ENCODE results near the gene RPL36. TPM values are rescaled to one million over a fixed set of nuclear protein-coding genes. Genes with fewer than 3 reads are reported as not detected.
"Not testable (repeated sequence)": the region's sequence is repeated elsewhere in the genome, so short reads cannot be mapped to it uniquely, and the experiment has no call there.

The RPL36 gene
- polyA plus RNA-seq, 3 donors = 635 to 979 (median 767) TPM

DNA sequence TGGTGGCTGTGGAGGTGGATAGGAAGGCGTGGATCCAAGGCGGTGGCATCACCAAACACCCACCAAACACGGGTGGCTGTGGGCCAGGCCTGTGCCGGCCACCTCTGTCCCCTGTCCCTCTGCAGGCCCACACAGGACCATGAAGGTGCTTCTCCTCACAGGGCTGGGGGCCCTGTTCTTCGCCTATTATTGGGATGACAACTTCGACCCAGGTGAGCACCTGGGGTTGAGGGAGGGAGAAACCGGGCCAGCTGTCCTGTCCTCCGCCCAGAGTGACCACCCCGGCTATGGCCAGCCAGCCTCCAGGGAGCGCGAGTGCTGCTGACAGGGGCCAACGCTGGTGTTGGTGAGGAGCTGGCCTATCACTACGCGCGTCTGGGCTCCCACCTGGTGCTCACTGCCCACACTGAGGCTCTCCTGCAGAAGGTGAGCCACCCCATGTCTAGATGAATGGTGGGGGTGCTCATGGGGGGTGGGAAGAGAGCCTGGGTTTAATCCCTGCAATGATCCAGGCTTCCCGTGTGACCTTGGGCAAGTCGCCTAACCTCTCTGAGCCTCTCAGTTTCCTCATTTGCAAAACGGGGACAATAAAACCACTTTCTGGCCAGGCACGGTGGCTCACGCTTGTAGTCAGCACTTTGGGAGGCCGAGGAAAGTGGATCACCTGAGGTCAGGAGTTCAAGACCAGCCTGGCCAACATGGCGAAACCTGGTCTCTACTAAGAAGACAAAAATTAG is 5.2 kb upstream of the RPL36 start:
- DNase-seq = no peak

DNA sequence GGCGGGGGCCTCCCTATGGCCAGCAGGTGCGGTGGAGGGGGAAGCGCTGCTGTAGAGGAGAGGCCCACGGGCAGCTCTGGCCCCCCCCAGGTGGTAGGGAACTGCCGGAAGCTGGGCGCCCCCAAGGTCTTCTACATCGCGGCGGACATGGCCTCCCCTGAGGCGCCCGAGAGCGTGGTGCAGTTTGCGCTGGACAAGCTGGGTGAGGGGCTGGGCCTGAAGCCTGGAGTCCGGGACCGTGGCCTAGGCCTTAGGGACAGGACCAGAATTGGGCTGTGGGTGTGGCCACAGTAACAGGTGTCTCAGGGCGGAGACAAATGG is 3.8 kb upstream of the RPL36 start:
- no peak for DNase-seq

DNA sequence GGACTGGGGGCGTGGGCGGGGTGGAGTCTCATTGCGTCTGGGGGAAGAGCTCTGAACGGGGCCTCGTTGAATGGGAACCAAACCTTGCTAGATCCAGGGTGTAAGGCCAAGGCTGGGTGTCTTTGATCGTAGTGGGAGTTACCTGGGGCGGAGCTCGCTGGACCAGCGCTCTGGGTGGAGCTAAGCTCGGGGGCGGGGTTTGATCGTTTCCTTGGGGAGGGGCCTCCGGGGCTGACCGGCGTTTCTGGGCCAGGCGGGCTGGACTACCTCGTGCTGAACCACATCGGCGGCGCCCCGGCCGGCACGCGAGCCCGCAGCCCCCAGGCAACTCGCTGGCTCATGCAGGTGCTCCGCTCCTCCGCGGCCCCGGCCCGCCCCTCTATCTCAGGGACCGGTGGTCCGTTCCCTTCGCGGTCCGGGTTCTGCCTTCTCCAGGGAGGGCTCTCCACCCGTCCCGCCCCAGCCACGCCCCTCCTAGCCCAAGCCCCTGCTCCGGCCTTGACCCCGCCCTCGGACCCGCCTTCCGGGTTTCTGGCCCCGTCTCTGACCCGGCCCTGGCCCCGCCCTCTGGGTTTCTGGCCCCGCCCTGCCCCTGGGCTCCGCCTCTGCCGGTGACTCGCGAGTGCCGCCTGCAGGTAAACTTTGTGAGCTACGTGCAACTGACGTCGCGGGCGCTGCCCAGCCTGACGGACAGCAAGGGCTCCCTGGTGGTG is 3.3 kb upstream of the RPL36 start:
- peak; percentile 91 for DNase-seq

DNA sequence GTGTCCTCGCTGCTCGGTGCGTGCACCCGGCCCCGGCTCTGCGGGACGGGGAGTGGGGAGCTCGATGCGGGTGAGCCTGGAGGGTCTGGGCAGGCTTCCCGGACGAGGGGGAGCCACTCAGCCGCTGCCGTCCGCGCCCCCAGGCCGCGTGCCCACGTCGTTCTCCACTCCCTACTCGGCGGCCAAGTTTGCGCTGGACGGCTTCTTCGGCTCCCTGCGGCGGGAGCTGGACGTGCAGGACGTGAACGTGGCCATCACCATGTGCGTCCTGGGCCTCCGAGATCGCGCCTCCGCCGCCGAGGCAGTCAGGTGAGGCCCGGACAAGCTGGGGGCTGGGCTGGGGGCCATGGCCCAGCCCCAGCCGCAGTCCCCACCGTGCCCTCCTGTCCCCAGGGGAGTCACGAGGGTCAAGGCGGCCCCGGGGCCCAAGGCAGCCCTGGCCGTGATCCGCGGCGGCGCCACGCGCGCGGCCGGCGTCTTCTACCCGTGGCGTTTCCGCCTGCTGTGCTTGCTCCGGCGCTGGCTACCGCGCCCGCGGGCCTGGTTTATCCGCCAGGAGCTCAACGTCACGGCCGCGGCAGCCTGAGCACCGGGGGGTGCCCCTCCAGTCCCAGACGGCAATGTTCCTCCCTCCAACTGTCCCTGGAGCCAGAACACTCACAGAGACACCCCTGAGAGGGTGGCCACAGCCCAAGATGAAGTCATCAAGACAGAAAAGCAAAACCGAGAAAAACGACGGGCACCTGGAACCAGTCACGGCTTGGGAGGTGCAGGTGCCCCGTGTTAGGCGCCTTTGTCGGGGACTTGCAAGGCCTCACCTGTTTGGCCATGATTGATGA is 2.5 kb upstream of the RPL36 start:
- DNase-seq = no peak

DNA sequence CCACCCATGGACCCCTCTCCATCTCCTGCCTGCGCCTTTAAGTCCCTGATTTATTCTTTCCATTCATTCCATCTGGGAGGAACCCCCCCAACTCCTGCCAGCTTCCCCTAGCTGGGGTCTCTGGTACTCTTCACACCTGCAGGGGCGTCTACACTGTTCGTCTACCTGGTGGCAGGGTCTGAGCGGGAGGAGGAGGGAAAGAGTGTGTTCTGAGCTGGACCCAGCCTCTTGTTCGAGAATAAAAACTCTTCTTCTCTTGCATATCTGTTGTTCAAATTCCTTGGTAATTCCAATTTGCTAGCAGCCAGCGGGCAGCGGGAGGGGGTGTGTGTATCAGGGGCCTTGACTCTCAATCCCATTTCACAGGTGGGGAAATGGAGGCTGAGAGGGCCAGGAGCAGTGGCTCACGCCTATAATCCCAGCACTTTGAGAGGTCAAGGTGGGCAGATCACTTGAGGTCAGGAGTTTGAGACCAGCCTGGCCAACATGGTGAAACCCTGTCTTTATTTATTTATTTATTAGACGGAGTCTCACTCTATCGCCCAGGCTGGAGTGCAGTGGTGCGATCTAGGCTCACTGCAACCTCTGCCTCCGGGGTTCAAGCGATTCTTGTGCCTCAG is 1.7 kb upstream of the RPL36 start:
- DNase-seq = not testable (repeated sequence)

DNA sequence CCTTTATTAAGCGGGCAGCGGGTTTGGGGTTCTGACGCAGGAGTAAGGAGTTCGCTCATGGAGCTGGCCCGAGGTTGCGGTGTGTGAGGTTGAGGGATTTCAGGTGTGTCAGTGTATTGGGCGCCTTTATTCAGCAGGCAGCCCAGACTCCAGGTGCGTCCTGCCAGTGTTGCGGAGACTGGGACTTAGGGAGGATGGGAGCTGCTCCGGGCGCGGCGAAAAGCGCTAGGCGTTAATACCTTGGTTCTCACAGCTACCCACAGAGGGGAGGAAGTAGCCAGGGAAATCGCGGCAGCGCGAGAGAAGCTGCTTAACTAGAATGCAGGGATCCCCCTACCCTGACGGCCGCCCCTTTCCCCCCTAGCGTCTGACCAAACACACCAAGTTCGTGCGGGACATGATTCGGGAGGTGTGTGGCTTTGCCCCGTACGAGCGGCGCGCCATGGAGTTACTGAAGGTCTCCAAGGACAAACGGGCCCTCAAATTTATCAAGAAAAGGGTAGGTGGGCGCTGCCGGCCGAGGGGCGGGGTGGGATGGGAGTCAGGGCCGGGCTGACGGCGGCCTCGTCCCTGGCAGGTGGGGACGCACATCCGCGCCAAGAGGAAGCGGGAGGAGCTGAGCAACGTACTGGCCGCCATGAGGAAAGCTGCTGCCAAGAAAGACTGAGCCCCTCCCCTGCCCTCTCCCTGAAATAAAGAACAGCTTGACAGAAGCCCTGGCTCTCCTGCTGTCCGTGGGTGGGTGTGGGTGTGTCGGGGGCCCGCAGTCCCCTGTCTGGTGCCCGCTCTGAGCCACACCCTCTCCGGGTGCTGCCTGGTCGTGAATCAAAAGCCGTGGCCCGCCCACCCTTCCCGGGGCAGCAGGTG is 1.1 kb downstream of the RPL36 start:
- DNase-seq = no peak

DNA sequence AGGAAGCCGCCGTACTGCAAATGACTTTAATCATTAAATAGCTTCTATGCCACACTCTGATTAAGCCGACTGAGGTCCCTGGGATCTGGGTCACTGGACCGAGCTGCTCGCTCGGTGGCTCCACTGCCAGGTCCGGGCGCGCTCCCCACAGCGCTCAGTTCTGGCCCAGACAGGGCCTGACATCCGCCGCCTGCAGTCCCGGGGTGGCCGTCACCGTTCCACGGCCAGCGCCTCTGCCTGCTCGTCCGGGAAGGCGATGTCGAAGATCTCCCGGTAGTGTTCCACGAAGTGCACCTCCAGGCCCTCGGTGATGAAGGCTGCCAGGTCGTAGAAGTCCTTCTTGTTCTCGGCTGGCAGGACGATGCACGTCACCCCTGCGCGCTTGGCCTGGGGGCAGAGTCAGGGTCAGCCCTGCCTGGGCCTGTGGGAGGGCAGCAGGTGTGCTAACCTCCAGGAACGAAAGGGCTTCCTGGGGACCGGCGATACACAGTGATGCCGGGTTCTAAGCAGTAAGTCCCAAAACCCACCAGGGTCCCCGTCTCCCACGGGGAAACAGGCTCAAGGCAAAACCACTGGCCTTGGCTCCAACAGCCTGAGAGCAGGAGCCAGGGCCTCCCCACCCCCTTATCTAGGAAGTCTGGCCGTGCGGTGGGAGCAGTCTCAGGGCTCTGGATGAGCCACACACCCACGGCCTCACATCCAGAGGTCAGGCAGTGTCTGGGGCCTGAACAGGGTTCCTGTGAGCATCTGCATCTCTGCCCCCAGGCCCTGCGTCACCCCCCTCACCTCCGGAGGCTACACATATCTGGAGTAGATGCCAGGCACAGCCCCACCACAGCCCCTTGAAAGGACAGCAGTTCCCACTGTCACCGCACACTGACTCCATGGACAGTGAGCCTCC is 2.0 kb downstream of the RPL36 start:
- peak; percentile 12 for DNase-seq

DNA sequence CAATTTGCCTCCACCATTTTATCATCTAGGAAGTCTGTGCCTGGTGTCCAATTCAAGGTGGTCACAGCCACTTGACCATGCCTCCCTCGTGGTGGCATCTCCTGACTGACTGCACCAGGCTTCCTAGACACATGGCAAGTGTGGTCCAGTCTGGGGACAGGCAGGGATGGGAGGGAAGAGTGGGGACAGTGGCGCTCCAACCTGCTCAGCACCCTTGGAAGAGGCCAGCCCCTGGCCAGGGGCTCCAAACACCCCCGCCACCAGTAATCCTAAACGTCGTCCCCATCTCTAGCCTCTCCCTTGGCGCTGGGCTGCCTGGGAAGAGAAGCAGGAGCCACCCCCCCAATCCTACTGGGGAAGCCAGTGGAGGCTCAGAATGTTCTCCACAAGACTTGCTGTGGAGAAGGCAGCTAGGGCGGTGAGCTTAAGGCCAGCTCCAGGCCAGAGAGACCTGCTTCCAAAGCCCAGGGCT is 2.7 kb downstream of the RPL36 start:
- no peak for DNase-seq

DNA sequence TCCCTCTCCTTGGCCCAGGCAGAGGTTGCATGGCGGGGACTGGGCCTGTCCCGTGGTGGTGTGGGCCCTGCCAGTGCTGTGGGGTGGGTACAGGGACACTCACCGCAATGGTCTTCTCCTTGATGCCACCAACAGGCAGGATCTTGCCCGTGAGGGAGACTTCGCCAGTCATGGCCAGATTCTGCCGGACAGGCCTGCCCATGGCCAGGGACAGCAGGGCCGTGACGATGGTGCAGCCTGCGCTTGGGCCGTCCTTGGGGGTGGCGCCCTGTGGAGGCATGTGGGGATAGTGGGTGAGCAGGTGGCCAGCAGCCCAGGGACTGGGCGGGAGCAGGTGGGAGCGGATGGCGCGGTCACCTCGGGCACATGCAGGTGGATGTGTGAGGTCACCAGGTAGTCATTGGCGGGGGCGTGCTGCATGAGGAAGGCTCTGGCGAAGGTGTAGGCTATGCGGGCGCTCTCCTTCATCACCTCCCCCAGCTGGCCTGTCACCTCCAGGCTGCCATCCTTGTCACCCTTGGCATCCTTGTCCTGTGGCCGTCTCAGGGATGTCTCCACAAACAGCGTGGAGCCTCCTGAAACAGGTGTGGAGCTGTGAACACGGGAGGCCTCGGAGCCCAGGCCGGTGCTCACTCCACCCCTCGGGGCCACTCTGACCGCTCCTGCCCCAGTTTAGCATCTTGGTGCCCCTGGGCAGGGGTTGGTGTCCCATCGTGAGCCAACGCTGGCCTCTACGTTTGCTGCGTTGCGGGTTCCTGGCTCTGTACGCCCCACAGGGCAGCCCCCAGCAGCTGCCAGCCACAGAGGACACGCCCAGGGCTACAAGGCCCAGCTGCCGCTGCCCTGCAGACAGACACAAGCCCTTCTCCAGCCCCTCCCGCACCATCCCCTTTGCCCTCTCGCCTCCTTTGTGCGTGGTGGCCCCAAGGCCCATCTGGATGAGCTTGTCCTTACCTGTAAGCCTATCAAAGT is 3.4 kb downstream of the RPL36 start:
- no peak for DNase-seq

DNA sequence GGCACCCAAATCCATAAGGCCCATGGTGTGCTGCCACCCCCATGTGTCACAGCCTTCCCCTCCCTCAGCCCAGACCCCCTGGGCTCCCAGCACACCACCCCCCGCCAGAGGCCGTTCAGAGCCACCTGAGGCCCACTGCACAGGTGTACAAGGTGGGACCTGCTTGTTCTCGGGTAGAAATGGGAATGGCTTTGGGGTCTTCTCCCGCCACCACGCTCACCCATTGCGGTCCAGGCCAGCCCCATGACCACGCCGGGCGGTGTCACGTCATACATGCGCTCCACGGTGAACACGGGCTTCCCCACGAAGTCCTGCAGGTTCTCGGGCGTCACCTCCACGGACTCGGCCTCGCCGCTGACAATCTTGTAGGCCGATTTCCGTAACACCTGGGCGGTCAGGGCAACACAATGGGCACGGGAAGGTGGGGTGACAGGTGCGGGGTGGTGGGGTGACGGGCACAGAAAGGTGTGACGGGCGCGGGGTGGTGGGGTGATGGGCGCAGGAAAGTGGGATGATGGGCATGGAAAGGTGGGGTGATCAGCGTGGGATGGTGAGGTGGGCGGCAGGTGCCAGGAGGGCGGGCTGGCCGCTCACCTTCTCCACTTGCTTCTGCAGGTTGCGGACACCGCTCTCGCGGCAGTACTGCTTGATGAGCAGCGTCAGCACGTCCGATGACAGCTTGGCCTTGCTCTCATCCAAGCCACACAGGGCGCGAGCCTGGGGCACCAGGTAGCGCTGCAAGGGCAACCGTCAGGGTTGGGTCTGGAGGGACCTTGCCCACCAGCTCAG is 4.3 kb downstream of the RPL36 start:
- DNase-seq = no peak

DNA sequence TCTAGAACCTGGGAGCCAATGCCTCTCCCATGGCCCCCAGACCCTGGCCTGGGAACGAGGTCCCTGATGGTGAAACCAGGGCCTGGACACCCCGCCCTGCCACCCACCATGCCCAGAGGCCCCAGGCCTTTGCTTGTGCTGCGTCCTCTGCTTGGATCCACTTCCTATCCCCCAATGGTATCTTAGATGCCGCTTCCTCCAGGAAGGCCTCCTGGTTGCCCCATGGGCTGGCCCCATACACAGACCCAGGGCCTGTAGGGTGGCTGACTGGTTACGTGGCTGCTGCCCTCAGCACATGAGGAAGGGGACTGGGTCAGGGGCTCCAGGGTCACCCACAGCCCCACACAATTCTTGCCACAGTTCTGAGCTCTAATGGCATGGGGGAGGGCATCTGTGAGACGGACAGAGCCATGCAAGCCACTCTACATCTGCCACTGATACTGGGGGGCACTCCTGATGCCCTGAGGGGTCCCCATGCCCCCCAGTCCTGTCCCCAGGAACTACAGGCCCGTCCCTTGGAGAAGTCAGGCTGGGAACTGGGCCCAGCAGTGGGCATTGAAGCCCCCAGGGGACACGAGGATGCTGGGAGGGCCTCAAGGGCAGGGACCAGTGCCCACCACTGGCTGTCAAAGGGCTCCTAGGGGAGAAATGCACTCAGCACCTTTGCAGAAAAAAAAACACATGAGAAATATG is 5.0 kb downstream of the RPL36 start:
- no peak for DNase-seq

DNA sequence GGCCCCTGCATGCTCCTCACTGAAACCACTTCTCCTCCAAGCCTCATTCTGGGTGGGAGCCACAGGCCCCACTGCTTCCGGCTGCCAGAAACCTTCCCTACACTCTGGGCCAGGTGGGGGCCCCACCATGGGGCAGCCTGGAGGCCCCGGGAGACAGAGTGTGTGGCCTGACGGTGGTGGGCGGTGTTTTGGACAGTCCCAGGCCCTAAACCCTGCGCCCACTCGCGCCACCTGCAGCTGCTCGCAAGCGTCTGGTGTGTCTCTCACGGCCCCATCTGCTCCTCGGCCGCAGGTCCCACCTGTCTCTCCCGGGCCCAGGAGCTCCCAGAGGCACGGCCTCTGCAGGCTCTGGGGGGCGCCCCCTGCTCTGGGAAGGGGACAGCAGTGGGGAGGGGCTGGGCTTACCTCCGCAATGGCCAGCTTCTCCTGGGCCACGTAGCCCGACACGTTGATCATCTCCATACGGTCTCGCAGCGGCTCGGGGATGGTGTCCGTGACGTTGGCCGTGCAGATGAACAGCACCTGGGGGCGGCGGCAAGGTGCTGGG is 5.6 kb downstream of the RPL36 start:
- no peak for DNase-seq

DNA sequence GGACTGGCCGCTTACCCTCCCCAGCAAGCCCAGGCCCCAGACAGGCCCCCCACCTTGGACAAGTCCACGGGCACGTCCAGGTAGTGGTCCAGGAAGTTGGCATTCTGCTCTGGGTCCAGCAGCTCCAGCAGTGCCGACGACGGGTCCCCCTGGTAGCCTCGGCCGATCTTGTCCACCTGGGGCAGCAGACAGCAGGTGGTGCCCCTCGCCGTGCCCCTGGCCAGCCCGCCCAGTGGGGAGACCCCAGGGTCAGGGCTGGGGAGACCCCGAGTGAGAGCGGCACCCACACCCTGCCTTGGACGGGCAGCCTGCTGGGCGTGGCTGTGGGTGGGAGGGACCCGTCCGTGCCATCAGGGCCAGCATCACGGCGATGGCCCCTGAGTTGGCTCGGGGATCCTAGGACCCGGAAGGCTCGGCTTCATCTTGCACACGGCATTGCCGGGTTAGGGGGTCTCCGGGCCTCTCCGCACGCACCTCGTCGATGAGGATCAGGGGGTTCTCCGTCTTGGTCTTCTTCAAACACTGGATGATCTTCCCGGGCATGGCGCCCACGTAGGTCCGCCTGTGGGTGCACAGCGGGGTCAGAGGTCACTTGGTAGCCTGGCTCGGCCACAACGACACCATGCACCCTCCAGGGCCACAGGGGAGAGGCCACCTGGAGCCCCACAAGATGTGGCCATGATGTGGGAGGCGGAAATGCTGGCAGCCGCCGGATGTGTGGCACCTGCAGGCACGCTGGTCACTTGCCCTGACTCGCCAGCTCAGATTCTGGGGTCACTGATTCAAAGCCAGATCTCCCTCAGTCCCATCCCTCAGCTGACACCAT is 6.3 kb downstream of the RPL36 start:
- no peak for DNase-seq

DNA sequence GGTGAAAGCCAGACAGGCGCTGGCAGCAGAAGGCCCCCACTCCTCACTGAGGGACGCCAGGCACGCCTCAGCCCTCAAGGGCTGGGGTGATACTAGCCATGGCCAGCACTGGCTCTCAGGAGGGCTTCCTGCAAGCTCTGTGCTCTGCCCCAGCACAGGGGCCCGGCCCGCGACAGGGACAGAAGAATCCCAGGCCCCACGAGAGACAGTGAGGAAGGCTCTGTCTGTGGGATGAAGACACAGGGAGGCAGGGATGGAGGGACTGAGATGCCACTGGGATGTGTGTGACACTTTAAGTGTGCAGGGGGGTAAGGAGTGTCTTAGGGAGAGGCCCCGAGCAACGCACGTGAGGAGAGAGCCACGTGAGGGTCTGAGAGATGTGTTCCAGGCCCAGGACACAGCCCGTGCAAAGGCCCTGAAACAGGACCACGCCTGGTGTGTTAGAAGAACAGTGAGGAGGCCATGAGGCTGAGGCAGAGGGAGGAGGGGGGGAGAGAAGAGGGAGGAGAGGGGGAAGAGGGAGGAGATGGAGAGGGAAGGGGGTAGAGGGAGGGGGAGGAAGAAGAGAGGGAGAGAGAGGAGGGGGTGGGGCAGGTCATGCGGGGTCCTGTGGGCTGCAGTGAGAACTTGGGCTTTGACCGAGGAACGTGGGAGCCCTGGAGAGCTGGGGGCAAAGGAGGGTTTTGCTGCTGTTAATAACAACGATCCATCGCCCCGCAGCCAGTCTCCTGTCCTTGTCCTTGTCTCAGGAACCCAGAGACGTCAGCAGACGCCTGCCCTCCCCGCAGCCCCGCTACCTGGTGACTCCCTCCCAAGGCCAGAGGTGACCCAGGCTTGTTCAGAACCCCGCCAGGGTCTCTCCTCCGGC is 7.2 kb downstream of the RPL36 start:
- DNase-seq = no peak

All from renal pelvis (tissue), 4 donors.